Measurements from ENCODE around the gene LDLRAD4. TPM values are rescaled to one million over a fixed set of nuclear protein-coding genes. Genes with fewer than 3 reads are reported as not detected.

Gene LDLRAD4
- total RNA-seq, 1 donor from 2014 or later: 30.5 TPM

GRCh38 chr18:13627639-13628038, 409.1 kb downstream of the LDLRAD4 start:
- H3K36me3 Mint-ChIP-seq (ENCODE audit: low read depth): peaks cover 9% of the 10 kb centered on the region
- H3K9me3 Mint-ChIP-seq: peaks cover 4% of the 10 kb centered on the region
- no peak for DNase-seq (ENCODE audit: low spot score)
- no peaks in the 10 kb centered on the region for H3K27me3 Mint-ChIP-seq (ENCODE audit: low read depth)
- intact Hi-C loops (cut with micrococcal nuclease): no loop called here
- H3K27ac Mint-ChIP-seq: no peak overlapping the region
- no peak overlapping the region for H3K4me3 Mint-ChIP-seq (ENCODE audit: low read depth)
- peaks cover 18% of the 10 kb centered on the region for H3K4me1 Mint-ChIP-seq (ENCODE audit: low read depth)

GRCh38 chr18:13628211-13628610, 409.7 kb downstream of the LDLRAD4 start:
- Mint-ChIP-seq H3K27me3 (ENCODE audit: low read depth) (no peaks in the 10 kb centered on the region), H3K27ac (no peak overlapping the region), H3K9me3 (peaks cover 4% of the 10 kb centered on the region), H3K4me3 (ENCODE audit: low read depth) (no peak overlapping the region), H3K4me1 (ENCODE audit: low read depth) (peaks cover 18% of the 10 kb centered on the region), H3K36me3 (ENCODE audit: low read depth) (peaks cover 9% of the 10 kb centered on the region)
- DNase-seq (ENCODE audit: low spot score): no peak
- intact Hi-C loops (cut with micrococcal nuclease): no loop called here

- no peak overlapping the region for H3K27ac Mint-ChIP-seq
- peaks cover 4% of the 10 kb centered on the region for H3K9me3 Mint-ChIP-seq
- intact Hi-C loops (cut with micrococcal nuclease): loop anchor here (1.0 kb wide), 2 partner anchors 72 to 414 kb away; no protein-coding TSS in a partner anchor
- H3K4me3 Mint-ChIP-seq (ENCODE audit: low read depth): no peak overlapping the region
- H3K27me3 Mint-ChIP-seq (ENCODE audit: low read depth): no peaks in the 10 kb centered on the region
- peaks cover 16% of the 10 kb centered on the region for H3K4me1 Mint-ChIP-seq (ENCODE audit: low read depth)
- DNase-seq (ENCODE audit: low spot score): no peak
- H3K36me3 Mint-ChIP-seq (ENCODE audit: low read depth): peaks cover 12% of the 10 kb centered on the region
Measured at GRCh38 chr18:13629841-13630715, 411.5 kb downstream of the LDLRAD4 start.

DNA sequence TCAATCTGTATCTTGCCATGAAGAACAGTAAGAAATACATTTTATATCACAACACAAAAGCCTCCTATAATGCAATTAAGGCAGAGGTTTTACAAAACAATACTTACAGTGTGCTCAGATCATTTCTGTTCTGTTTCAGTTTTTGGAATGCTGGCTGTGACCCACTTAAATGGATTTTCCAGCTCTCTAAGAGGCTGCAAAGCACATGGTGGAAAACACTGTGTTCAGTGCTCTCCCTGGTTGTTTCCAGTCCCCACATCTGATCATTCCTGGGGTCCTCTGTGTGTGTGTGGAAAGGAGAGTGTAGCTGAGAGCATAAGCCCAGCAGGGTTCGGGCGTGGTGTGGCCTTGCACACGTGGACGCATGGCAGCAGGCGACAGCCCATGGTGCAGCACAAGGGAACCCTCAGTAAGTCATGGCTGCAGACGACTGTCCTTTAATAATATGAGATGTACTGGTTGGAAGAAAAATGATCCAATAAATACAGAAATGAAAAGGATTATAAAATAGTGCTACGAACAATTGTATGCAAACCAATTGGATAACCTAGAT, 412.2 kb downstream of the LDLRAD4 start:
- no peak overlapping the region for H3K27ac Mint-ChIP-seq
- intact Hi-C loops (cut with micrococcal nuclease): loop anchor here (1.0 kb wide), 2 partner anchors 72 to 414 kb away; no protein-coding TSS in a partner anchor
- no peak for DNase-seq (ENCODE audit: low spot score)
- H3K9me3 Mint-ChIP-seq: peaks cover 4% of the 10 kb centered on the region
- peaks cover 12% of the 10 kb centered on the region for H3K36me3 Mint-ChIP-seq (ENCODE audit: low read depth)
- H3K4me1 Mint-ChIP-seq (ENCODE audit: low read depth): peaks cover 16% of the 10 kb centered on the region
- H3K27me3 Mint-ChIP-seq (ENCODE audit: low read depth): no peaks in the 10 kb centered on the region
- H3K4me3 Mint-ChIP-seq (ENCODE audit: low read depth): no peak overlapping the region

DNA sequence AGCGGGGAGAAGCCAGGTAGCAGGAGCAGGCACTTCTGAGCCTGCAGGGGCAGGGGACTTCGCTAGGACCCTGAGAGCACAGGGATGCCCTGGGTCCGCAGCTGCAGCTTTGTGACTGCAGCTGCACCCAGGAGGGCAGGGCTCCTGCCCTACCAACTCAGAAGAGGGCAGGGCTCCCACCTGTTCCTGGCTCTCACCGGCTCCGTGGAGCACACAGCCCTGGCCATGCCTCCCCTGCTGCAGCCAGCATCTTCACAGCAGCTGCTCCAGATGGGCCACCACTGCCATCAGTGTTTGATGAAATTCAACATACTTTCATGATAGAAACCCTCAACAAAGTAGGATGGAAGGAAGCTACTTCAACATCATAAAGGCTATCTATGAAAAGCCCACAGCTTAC, 415.1 kb downstream of the LDLRAD4 start:
- Mint-ChIP-seq H3K4me1 (ENCODE audit: low read depth) (peaks cover 10% of the 10 kb centered on the region), H3K36me3 (ENCODE audit: low read depth) (peaks cover 12% of the 10 kb centered on the region), H3K27ac (no peak overlapping the region), H3K9me3 (peaks cover 4% of the 10 kb centered on the region), H3K4me3 (ENCODE audit: low read depth) (no peak overlapping the region), H3K27me3 (ENCODE audit: low read depth) (no peaks in the 10 kb centered on the region)
- intact Hi-C loops (cut with micrococcal nuclease): no loop called here
- DNase-seq (ENCODE audit: low spot score): no peak

- peaks cover 12% of the 10 kb centered on the region for H3K36me3 Mint-ChIP-seq (ENCODE audit: low read depth)
- peaks cover 4% of the 10 kb centered on the region for H3K9me3 Mint-ChIP-seq
- peaks cover 3% of the 10 kb centered on the region for H3K4me1 Mint-ChIP-seq (ENCODE audit: low read depth)
- H3K4me3 Mint-ChIP-seq (ENCODE audit: low read depth): no peak overlapping the region
- no peaks in the 10 kb centered on the region for H3K27me3 Mint-ChIP-seq (ENCODE audit: low read depth)
- no peak for DNase-seq (ENCODE audit: low spot score)
- H3K27ac Mint-ChIP-seq: no peak overlapping the region
- intact Hi-C loops (cut with micrococcal nuclease): no loop called here
Measured at GRCh38 chr18:13635046-13635445, 416.5 kb downstream of the LDLRAD4 start.

DNA sequence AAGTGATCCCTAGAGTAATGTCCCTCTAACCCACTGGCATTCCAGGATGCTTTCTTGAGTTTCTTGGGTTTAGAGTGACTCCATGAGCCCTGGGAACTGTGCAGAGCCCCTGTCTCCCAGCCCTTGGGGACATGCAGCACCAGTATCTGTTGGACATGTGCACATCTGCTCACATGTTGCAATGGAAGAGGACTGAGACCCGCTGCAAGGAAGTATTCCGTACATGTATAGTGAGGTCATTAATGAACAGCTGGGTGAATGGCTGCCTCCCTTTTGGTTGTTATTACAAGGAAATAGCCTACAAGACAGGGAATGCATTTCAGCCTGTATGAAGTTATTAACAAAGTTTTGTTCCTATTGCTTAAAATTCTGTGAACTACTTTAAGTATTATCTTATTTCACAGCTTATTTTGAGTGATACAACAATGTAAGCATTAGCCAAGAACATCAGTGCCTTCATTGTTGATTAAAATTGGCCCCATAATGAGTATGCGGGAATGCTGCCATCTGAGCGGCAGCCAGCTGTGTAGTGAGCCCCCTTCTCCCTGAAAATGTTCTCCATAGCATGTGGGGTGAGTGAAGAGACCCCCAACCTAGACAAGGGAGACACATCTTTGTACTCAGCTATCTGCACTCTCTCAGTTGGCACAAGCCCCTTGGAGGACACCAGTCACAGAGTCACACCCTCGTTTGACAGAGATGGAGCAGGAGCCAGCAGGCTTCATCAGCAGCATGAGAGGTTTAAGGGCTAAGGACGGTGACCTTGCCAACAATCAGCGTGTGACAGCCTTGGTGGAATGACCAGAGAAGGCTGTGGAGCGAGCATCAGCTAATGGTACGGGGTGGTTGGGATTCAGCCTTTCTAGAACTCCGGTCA, 420.4 kb downstream of the LDLRAD4 start:
- no peak for DNase-seq (ENCODE audit: low spot score)
- Mint-ChIP-seq H3K27ac (no peak overlapping the region), H3K9me3 (no peaks in the 10 kb centered on the region), H3K4me1 (ENCODE audit: low read depth) (no peaks in the 10 kb centered on the region), H3K36me3 (ENCODE audit: low read depth) (peaks cover 6% of the 10 kb centered on the region), H3K27me3 (ENCODE audit: low read depth) (no peaks in the 10 kb centered on the region), H3K4me3 (ENCODE audit: low read depth) (no peak overlapping the region)
- intact Hi-C loops (cut with micrococcal nuclease): no loop called here

DNA sequence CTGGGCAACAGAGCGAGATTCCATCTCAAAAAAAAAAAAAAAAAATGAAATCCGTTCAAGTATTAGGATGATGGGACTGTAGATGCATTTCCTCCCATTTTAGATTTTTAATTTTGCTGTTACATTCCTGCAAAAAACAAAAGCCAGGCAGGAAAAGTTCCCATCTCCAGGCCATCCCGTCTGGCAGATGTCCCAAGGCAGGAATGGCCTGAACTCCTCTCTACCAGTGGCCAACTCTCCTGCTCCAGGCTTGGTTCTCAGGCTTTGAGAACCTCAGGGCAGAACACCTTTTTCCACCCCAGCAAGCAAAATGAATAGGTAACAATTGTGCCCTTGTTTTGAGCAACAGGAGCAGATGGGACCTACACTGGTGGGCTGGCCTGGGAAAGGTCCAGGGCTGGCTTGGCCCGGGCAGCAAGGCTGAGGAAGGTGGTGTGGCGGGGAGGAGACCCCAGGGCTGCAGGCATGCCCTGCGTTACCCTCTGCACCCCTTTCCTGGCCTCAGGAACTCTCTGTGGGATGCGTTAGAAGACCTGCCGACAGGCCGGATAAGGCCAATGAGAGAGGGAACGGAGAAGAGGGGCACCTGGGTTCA, 421.8 kb downstream of the LDLRAD4 start:
- Mint-ChIP-seq H3K9me3 (no peaks in the 10 kb centered on the region), H3K27ac (no peak overlapping the region), H3K27me3 (ENCODE audit: low read depth) (no peaks in the 10 kb centered on the region), H3K4me1 (ENCODE audit: low read depth) (no peaks in the 10 kb centered on the region), H3K36me3 (ENCODE audit: low read depth) (peaks cover 11% of the 10 kb centered on the region), H3K4me3 (ENCODE audit: low read depth) (no peak overlapping the region)
- intact Hi-C loops (cut with micrococcal nuclease): no loop called here
- no peak for DNase-seq (ENCODE audit: low spot score)

GRCh38 chr18:13641551-13642439, 423.2 kb downstream of the LDLRAD4 start:
- Mint-ChIP-seq H3K9me3 (no peaks in the 10 kb centered on the region), H3K36me3 (ENCODE audit: low read depth) (peaks cover 14% of the 10 kb centered on the region)

DNA sequence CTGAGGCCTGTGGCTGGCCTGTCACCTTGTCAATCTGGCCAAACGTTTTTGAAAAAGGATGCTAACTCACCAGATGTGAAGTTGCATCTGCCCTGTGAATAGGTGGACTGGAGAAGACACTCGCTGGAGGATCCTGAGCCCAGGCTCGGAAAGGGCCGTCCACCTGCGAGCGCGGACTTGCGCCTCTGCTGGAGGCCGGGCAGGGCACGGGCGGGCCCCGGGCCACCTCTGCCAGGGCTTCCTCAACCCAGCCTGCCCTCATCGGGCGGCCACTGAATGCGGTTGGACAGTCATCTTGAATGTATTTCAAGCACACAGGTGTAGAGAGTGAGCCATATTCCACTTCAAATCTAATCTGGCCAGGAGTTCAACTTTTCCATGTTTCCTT, 423.9 kb downstream of the LDLRAD4 start:
- DNase-seq (ENCODE audit: low spot score): no peak
- Mint-ChIP-seq H3K9me3 (no peaks in the 10 kb centered on the region), H3K4me3 (ENCODE audit: low read depth) (no peak overlapping the region), H3K27me3 (ENCODE audit: low read depth) (no peaks in the 10 kb centered on the region), H3K27ac (no peak overlapping the region), H3K36me3 (ENCODE audit: low read depth) (peaks cover 14% of the 10 kb centered on the region), H3K4me1 (ENCODE audit: low read depth) (no peaks in the 10 kb centered on the region)
- intact Hi-C loops (cut with micrococcal nuclease): no loop called here

More at GRCh38 chr18:13641551-13642439, 423.2 kb downstream of the LDLRAD4 start:
- no peak overlapping the region for H3K4me3 Mint-ChIP-seq (ENCODE audit: low read depth)
- no peak for DNase-seq (ENCODE audit: low spot score)
- H3K27me3 Mint-ChIP-seq (ENCODE audit: low read depth): no peaks in the 10 kb centered on the region
- H3K4me1 Mint-ChIP-seq (ENCODE audit: low read depth): no peaks in the 10 kb centered on the region
- intact Hi-C loops (cut with micrococcal nuclease): no loop called here
- H3K27ac Mint-ChIP-seq: no peak overlapping the region

GRCh38 chr18:13643261-13643751, 424.7 kb downstream of the LDLRAD4 start:
- Mint-ChIP-seq H3K4me1 (ENCODE audit: low read depth) (no peaks in the 10 kb centered on the region), H3K27me3 (ENCODE audit: low read depth) (no peaks in the 10 kb centered on the region), H3K9me3 (no peaks in the 10 kb centered on the region), H3K36me3 (ENCODE audit: low read depth) (peaks cover 14% of the 10 kb centered on the region), H3K4me3 (ENCODE audit: low read depth) (no peak overlapping the region), H3K27ac (no peak overlapping the region)
- DNase-seq (ENCODE audit: low spot score): no peak
- intact Hi-C loops (cut with micrococcal nuclease): no loop called here
